HEK293 (cell line): ENCODE results near the gene CDK9.

Source experiments
- KLF10 ChIP-seq: fragments of 450-650 bp; IDR thresholded peaks from 2 replicates; pipeline ENCODE4 v1.5.1; 2018; ENCODE audit warnings: missing biosample characterization, mild to moderate bottlenecking, missing genetic modification characterization
- KLF16 ChIP-seq: fragments of 450-650 bp; formaldehyde crosslinking; IDR thresholded peaks from 2 replicates; pipeline ENCODE4 v1.5.1; 2017; ENCODE audit warnings: missing biosample characterization, missing genetic modification characterization
- KLF7 ChIP-seq: fragments of 450-650 bp; formaldehyde crosslinking; IDR thresholded peaks from 2 replicates; pipeline ENCODE4 v1.5.1; 2016; ENCODE audit warnings: missing biosample characterization, missing genetic modification characterization, borderline replicate concordance
- MEIS1 ChIP-seq: sonication (generic); formaldehyde crosslinking; IDR thresholded peaks from 2 replicates; pipeline ENCODE4 v1.8.1; 2022; ENCODE audit warnings: missing genetic modification reagents, mild to moderate bottlenecking, borderline replicate concordance
- MZF1 ChIP-seq: fragments of 450-650 bp; formaldehyde crosslinking; IDR thresholded peaks from 2 replicates; pipeline ENCODE4 v1.5.1; 2017; ENCODE audit warnings: missing biosample characterization, missing genetic modification characterization, borderline replicate concordance
- SP3 ChIP-seq: fragments of 450-650 bp; formaldehyde crosslinking; IDR thresholded peaks from 2 replicates; pipeline ENCODE4 v1.5.1; 2016; ENCODE audit warnings: missing biosample characterization, missing genetic modification characterization
- ZBTB8A ChIP-seq: fragments of 450-650 bp; formaldehyde crosslinking; IDR thresholded peaks from 2 replicates; pipeline ENCODE4 v1.5.1; 2016; ENCODE audit warnings: missing biosample characterization, missing genetic modification characterization
- ZFHX2 ChIP-seq: fragments of 450-650 bp; formaldehyde crosslinking; conservative IDR thresholded peaks from 2 replicates; pipeline ENCODE4 v1.5.1; 2016; ENCODE audit warnings: missing biosample characterization, missing genetic modification characterization
- ZIC2 ChIP-seq: fragments of 450-650 bp; formaldehyde crosslinking; IDR thresholded peaks from 2 replicates; pipeline ENCODE4 v1.5.1; 2016; ENCODE audit warnings: missing biosample characterization, missing genetic modification characterization
- ZNF157 ChIP-seq: fragments of 450-650 bp; formaldehyde crosslinking; IDR thresholded peaks from 2 replicates; pipeline ENCODE4 v1.5.1; 2016; ENCODE audit warnings: missing biosample characterization, missing genetic modification characterization
- ZNF184 ChIP-seq: fragments of 450-650 bp; IDR thresholded peaks from 2 replicates; pipeline ENCODE4 v1.5.1; 2018; ENCODE audit warnings: missing biosample characterization, mild to moderate bottlenecking, missing genetic modification characterization
- ZNF214 ChIP-seq: fragments of 450-650 bp; formaldehyde crosslinking; IDR thresholded peaks from 2 replicates; pipeline ENCODE4 v1.5.1; 2017; ENCODE audit warnings: missing biosample characterization, mild to moderate bottlenecking, missing genetic modification characterization, borderline replicate concordance
- ZNF266 ChIP-seq: fragments of 450-650 bp; formaldehyde crosslinking; IDR thresholded peaks from 2 replicates; pipeline ENCODE4 v1.5.1; 2016; ENCODE audit warnings: missing biosample characterization, missing genetic modification characterization, low read depth
- ZNF341 ChIP-seq: fragments of 450-650 bp; formaldehyde crosslinking; IDR thresholded peaks from 2 replicates; pipeline ENCODE4; 2016; ENCODE audit warnings: low read depth, missing biosample characterization, missing genetic modification characterization
- ZNF391 ChIP-seq: fragments of 450-650 bp; formaldehyde crosslinking; IDR thresholded peaks from 2 replicates; pipeline ENCODE4 v1.5.1; 2016; ENCODE audit warnings: low read depth, missing biosample characterization, missing genetic modification characterization, borderline replicate concordance
- ZNF394 ChIP-seq: fragments of 450-650 bp; formaldehyde crosslinking; IDR thresholded peaks from 2 replicates; pipeline ENCODE4 v1.5.1; 2016; ENCODE audit warnings: missing biosample characterization, missing genetic modification characterization, mild to moderate bottlenecking, moderate library complexity, borderline replicate concordance
- ZNF416 ChIP-seq: fragments of 450-650 bp; formaldehyde crosslinking; IDR thresholded peaks from 2 replicates; pipeline ENCODE4 v1.5.1; 2016; ENCODE audit warnings: missing biosample characterization, missing genetic modification characterization
- ZNF600 ChIP-seq: fragments of 450-650 bp; formaldehyde crosslinking; IDR thresholded peaks from 2 replicates; pipeline ENCODE4 v1.5.1; 2016; ENCODE audit warnings: missing biosample characterization, missing genetic modification characterization
- ZNF654 ChIP-seq: fragments of 450-650 bp; formaldehyde crosslinking; IDR thresholded peaks from 2 replicates; pipeline ENCODE4 v1.5.1; 2016; ENCODE audit warnings: low read depth, missing biosample characterization, missing genetic modification characterization
- ZNF660 ChIP-seq: fragments of 450-650 bp; IDR thresholded peaks from 2 replicates; pipeline ENCODE4 v1.5.1; 2018; ENCODE audit warnings: missing biosample characterization, mild to moderate bottlenecking, missing genetic modification characterization
- ZNF664 ChIP-seq: fragments of 450-650 bp; formaldehyde crosslinking; IDR thresholded peaks from 2 replicates; pipeline ENCODE4 v1.5.1; 2016; ENCODE audit warnings: missing biosample characterization, missing genetic modification characterization
- ZNF747 ChIP-seq: fragments of 450-650 bp; formaldehyde crosslinking; IDR thresholded peaks from 2 replicates; pipeline ENCODE4 v1.5.1; 2016; ENCODE audit warnings: missing biosample characterization, missing genetic modification characterization
- TF ChIP-seq, protein P1 (sequence below): fragments of 450-650 bp; formaldehyde crosslinking; IDR thresholded peaks from 2 replicates; pipeline ENCODE4 v1.5.1; 2017; ENCODE audit warnings: missing biosample characterization, missing genetic modification characterization
- TF ChIP-seq, protein P2 (sequence below): fragments of 450-650 bp; formaldehyde crosslinking; IDR thresholded peaks from 2 replicates; pipeline ENCODE4 v1.5.1; 2016; ENCODE audit warnings: missing biosample characterization, missing genetic modification characterization
- TF ChIP-seq, protein P3 (sequence below): fragments of 450-650 bp; formaldehyde crosslinking; IDR thresholded peaks from 2 replicates; pipeline ENCODE4 v1.5.1; 2016; ENCODE audit warnings: missing biosample characterization, missing genetic modification characterization
- TF ChIP-seq, protein P4 (sequence below): fragments of 450-650 bp; formaldehyde crosslinking; optimal IDR thresholded peaks from 2 replicates; pipeline ENCODE3; 2016; ENCODE audit warnings: missing biosample characterization, mild to moderate bottlenecking, missing genetic modification characterization
- TF ChIP-seq, protein P5 (sequence below): fragments of 450-650 bp; formaldehyde crosslinking; IDR thresholded peaks from 2 replicates; pipeline ENCODE4 v1.5.1; 2016; ENCODE audit warnings: missing biosample characterization, missing genetic modification characterization
- TF ChIP-seq, protein P6 (sequence below): fragments of 450-650 bp; formaldehyde crosslinking; IDR thresholded peaks from 2 replicates; pipeline ENCODE4 v1.5.1; 2016; ENCODE audit warnings: missing biosample characterization, missing genetic modification characterization

Gene CDK9

GRCh38 chr9:127785023-127785932, 556 bp upstream of the CDK9 start (continued):
- TF ChIP-seq KLF7 (tag by site-specific recombination), result no peak
- TF ChIP-seq ZNF600 (tag by site-specific recombination), result 0 out of 2 replicates have a peak, but pooled peaks have one; percentile 25
- peak; percentile 50 for TF ChIP-seq KLF10 (tag by site-specific recombination)
- TF ChIP-seq ZNF184 (tag by site-specific recombination), result no peak
- 0 out of 2 replicates have a peak, but pooled peaks have one; percentile 19 for TF ChIP-seq ZNF660
- peak; percentile 84 for TF ChIP-seq ZFHX2 (tag by site-specific recombination)
- TF ChIP-seq, protein P1, sequence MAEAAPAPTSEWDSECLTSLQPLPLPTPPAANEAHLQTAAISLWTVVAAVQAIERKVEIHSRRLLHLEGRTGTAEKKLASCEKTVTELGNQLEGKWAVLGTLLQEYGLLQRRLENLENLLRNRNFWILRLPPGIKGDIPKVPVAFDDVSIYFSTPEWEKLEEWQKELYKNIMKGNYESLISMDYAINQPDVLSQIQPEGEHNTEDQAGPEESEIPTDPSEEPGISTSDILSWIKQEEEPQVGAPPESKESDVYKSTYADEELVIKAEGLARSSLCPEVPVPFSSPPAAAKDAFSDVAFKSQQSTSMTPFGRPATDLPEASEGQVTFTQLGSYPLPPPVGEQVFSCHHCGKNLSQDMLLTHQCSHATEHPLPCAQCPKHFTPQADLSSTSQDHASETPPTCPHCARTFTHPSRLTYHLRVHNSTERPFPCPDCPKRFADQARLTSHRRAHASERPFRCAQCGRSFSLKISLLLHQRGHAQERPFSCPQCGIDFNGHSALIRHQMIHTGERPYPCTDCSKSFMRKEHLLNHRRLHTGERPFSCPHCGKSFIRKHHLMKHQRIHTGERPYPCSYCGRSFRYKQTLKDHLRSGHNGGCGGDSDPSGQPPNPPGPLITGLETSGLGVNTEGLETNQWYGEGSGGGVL (tag by site-specific recombination), result peak; percentile 74
- TF ChIP-seq, protein P2, sequence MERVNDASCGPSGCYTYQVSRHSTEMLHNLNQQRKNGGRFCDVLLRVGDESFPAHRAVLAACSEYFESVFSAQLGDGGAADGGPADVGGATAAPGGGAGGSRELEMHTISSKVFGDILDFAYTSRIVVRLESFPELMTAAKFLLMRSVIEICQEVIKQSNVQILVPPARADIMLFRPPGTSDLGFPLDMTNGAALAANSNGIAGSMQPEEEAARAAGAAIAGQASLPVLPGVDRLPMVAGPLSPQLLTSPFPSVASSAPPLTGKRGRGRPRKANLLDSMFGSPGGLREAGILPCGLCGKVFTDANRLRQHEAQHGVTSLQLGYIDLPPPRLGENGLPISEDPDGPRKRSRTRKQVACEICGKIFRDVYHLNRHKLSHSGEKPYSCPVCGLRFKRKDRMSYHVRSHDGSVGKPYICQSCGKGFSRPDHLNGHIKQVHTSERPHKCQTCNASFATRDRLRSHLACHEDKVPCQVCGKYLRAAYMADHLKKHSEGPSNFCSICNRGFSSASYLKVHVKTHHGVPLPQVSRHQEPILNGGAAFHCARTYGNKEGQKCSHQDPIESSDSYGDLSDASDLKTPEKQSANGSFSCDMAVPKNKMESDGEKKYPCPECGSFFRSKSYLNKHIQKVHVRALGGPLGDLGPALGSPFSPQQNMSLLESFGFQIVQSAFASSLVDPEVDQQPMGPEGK (tag by site-specific recombination), result peak; percentile 93
- TF ChIP-seq, protein P3, sequence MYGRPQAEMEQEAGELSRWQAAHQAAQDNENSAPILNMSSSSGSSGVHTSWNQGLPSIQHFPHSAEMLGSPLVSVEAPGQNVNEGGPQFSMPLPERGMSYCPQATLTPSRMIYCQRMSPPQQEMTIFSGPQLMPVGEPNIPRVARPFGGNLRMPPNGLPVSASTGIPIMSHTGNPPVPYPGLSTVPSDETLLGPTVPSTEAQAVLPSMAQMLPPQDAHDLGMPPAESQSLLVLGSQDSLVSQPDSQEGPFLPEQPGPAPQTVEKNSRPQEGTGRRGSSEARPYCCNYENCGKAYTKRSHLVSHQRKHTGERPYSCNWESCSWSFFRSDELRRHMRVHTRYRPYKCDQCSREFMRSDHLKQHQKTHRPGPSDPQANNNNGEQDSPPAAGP (tag by site-specific recombination), result no peak
- no peak for TF ChIP-seq ZNF416 (tag by site-specific recombination)
- TF ChIP-seq ZNF664 (tag by site-specific recombination), result no peak
- peak; percentile 42 for TF ChIP-seq ZIC2
- TF ChIP-seq, protein P4, sequence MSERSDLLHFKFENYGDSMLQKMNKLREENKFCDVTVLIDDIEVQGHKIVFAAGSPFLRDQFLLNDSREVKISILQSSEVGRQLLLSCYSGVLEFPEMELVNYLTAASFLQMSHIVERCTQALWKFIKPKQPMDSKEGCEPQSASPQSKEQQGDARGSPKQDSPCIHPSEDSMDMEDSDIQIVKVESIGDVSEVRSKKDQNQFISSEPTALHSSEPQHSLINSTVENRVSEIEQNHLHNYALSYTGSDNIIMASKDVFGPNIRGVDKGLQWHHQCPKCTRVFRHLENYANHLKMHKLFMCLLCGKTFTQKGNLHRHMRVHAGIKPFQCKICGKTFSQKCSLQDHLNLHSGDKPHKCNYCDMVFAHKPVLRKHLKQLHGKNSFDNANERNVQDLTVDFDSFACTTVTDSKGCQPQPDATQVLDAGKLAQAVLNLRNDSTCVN, result peak; percentile 67
- TF ChIP-seq SP3 (tag by site-specific recombination), result peak; percentile 54
- TF ChIP-seq, protein P5, sequence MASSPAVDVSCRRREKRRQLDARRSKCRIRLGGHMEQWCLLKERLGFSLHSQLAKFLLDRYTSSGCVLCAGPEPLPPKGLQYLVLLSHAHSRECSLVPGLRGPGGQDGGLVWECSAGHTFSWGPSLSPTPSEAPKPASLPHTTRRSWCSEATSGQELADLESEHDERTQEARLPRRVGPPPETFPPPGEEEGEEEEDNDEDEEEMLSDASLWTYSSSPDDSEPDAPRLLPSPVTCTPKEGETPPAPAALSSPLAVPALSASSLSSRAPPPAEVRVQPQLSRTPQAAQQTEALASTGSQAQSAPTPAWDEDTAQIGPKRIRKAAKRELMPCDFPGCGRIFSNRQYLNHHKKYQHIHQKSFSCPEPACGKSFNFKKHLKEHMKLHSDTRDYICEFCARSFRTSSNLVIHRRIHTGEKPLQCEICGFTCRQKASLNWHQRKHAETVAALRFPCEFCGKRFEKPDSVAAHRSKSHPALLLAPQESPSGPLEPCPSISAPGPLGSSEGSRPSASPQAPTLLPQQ (tag by site-specific recombination), result peak; percentile 55; the same call in 1 of the 2 replicates
- TF ChIP-seq ZNF747 (tag by site-specific recombination), result no peak
- TF ChIP-seq ZNF391, result no peak
- TF ChIP-seq ZBTB8A (tag by site-specific recombination), result peak; percentile 53; the same call in 1 of the 2 replicates
- TF ChIP-seq ZNF341, result peak; percentile 40
- no peak for TF ChIP-seq ZNF157
- TF ChIP-seq KLF16 (tag by site-specific recombination), result peak; percentile 45; the same call in 1 of the 2 replicates
- TF ChIP-seq MEIS1 (CRISPR knock-in tag), result no peak
- no peak for TF ChIP-seq ZNF266
- TF ChIP-seq ZNF394 (tag by site-specific recombination), result peak; percentile 31; the same call in 1 of the 2 replicates
- TF ChIP-seq ZNF214, result no peak
- peak; percentile 27 for TF ChIP-seq ZNF654 (tag by site-specific recombination)
- TF ChIP-seq, protein P6, sequence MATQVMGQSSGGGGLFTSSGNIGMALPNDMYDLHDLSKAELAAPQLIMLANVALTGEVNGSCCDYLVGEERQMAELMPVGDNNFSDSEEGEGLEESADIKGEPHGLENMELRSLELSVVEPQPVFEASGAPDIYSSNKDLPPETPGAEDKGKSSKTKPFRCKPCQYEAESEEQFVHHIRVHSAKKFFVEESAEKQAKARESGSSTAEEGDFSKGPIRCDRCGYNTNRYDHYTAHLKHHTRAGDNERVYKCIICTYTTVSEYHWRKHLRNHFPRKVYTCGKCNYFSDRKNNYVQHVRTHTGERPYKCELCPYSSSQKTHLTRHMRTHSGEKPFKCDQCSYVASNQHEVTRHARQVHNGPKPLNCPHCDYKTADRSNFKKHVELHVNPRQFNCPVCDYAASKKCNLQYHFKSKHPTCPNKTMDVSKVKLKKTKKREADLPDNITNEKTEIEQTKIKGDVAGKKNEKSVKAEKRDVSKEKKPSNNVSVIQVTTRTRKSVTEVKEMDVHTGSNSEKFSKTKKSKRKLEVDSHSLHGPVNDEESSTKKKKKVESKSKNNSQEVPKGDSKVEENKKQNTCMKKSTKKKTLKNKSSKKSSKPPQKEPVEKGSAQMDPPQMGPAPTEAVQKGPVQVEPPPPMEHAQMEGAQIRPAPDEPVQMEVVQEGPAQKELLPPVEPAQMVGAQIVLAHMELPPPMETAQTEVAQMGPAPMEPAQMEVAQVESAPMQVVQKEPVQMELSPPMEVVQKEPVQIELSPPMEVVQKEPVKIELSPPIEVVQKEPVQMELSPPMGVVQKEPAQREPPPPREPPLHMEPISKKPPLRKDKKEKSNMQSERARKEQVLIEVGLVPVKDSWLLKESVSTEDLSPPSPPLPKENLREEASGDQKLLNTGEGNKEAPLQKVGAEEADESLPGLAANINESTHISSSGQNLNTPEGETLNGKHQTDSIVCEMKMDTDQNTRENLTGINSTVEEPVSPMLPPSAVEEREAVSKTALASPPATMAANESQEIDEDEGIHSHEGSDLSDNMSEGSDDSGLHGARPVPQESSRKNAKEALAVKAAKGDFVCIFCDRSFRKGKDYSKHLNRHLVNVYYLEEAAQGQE (tag by site-specific recombination), result no peak
- TF ChIP-seq MZF1 (tag by site-specific recombination), result no peak
